Vagina (tissue), 2 donors: ENCODE data around the gene CALR.

Source experiments
- POLR2AphosphoS5 ChIP-seq, 2 donors: sonication (generic); formaldehyde crosslinking; IDR thresholded peaks; one replicate each; pipeline ENCODE4 v1.9.0; 2017; ENCODE audit warnings: antibody characterized with exemption in 2 of 2, mild to moderate bottlenecking in 2 of 2, low read depth in 1 of 2; ENCODE audit not compliant: insufficient read depth in 1 of 2
- TF ChIP-seq, protein P1 (sequence below), 3 experiments: fragments of 450-650 bp in 2 of 3; fragments of 200-600 bp in 1 of 3; sonication (generic) in 1 of 3; IDR thresholded peaks; one replicate each; pipeline ENCODE4 v1.5.1; 2017 to 2019; ENCODE audit warnings: antibody characterized with exemption in 3 of 3, mild to moderate bottlenecking in 2 of 3, moderate library complexity in 2 of 3

DNA sequence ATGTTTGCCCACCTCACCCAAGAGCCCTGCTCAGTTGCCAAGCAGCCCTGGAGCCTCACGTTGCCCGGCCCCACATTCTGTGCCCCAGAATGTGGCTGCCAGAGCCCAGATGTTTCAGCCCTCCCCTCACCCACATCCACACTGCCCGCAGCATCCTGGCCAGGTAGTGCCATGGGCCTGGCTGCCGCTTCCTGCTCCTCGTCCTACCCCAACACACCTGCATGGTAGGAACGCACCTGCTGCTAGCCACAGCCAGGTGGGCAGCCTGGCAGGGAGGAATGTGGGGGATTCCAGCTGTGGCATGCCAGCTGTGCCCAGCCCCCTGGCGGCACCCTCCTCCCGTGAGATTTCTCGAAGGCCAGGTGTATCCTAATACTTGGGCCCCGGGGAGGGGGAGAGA is 49.4 kb downstream of the CALR start:
- TF ChIP-seq, protein P1, sequence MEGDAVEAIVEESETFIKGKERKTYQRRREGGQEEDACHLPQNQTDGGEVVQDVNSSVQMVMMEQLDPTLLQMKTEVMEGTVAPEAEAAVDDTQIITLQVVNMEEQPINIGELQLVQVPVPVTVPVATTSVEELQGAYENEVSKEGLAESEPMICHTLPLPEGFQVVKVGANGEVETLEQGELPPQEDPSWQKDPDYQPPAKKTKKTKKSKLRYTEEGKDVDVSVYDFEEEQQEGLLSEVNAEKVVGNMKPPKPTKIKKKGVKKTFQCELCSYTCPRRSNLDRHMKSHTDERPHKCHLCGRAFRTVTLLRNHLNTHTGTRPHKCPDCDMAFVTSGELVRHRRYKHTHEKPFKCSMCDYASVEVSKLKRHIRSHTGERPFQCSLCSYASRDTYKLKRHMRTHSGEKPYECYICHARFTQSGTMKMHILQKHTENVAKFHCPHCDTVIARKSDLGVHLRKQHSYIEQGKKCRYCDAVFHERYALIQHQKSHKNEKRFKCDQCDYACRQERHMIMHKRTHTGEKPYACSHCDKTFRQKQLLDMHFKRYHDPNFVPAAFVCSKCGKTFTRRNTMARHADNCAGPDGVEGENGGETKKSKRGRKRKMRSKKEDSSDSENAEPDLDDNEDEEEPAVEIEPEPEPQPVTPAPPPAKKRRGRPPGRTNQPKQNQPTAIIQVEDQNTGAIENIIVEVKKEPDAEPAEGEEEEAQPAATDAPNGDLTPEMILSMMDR (IDR thresholded peaks at IDR 0.05), result no peak
- TF ChIP-seq POLR2AphosphoS5 (IDR thresholded peaks at IDR 0.05; ENCODE audit: insufficient read depth in 1 of 2, low read depth in 1 of 2), result no peak
